Smooth muscle cell (in vitro differentiated cells): ENCODE measurements around the gene NCBP2. TPM values are rescaled to one million over a fixed set of nuclear protein-coding genes. Genes with fewer than 3 reads are reported as not detected.

Source experiments
- DNase-seq: peaks from one replicate; lab custom pipeline; 2025; ENCODE audit not compliant: unreplicated experiment; lab: John Stamatoyannopoulos, UW
- H2AFZ ChIP-seq: fragments of 200-600 bp; sonication (generic); 2 replicates; pipeline ENCODE4 v1.6.0; 2016; ENCODE audit warnings: antibody characterized with exemption, low read depth, mild to moderate bottlenecking
- H3F3A ChIP-seq: fragments of 200-600 bp; sonication (generic); 2 replicates; pipeline ENCODE4 v1.6.0; 2017; ENCODE audit warnings: antibody characterized with exemption, low read depth
- H3K27ac ChIP-seq: fragments of 200-600 bp; sonication (generic); 2 replicates; pipeline ENCODE4 v1.5.1; 2016; ENCODE audit warnings: low read depth, mild to moderate bottlenecking
- H3K27me3 ChIP-seq: fragments of 200-600 bp; sonication (generic); 2 replicates; pipeline ENCODE4 v1.6.1; 2016; ENCODE audit warnings: low read depth, mild to moderate bottlenecking
- H3K36me3 ChIP-seq: fragments of 200-600 bp; sonication (generic); 2 replicates; pipeline ENCODE4 v1.5.1; 2016; ENCODE audit warnings: low read depth
- H3K4me1 ChIP-seq: fragments of 200-600 bp; sonication (generic); 2 replicates; pipeline ENCODE4 v1.5.1; 2016; ENCODE audit warnings: low read depth
- H3K4me2 ChIP-seq: fragments of 200-600 bp; sonication (generic); 2 replicates; pipeline ENCODE4 v1.6.0; 2016; ENCODE audit warnings: mild to moderate bottlenecking
- H3K4me3 ChIP-seq: fragments of 200-600 bp; sonication (generic); 2 replicates; pipeline ENCODE4 v1.5.1; 2016; ENCODE audit warnings: mild to moderate bottlenecking
- H3K79me2 ChIP-seq: fragments of 200-600 bp; sonication (generic); 2 replicates; pipeline ENCODE4 v1.6.0; 2016; ENCODE audit warnings: low read depth, mild to moderate bottlenecking
- H3K9ac ChIP-seq: fragments of 200-600 bp; sonication (generic); 2 replicates; pipeline ENCODE4 v1.6.0; 2016; ENCODE audit warnings: low read depth
- H3K9me3 ChIP-seq: fragments of 200-600 bp; sonication (generic); replicated peaks from 2 replicates; pipeline ENCODE4 v1.5.1; 2016; ENCODE audit warnings: low read depth
- H4K20me1 ChIP-seq: fragments of 200-600 bp; sonication (generic); 2 replicates; pipeline ENCODE4 v1.6.0; 2016; ENCODE audit warnings: low read depth
- CTCF ChIP-seq: fragments of 200-600 bp; sonication (generic); IDR thresholded peaks from 2 replicates; pipeline ENCODE4 v1.5.1; 2017; ENCODE audit warnings: borderline replicate concordance, mild to moderate bottlenecking, antibody characterized with exemption; ENCODE audit not compliant: insufficient read depth, poor library complexity, severe bottlenecking
- whole genome bisulfite sequencing: methylation state at CpG from one replicate; pipeline ENCODE4 v1.1.7; 2016; ENCODE audit warnings: low lambda C conversion rate; 5-methylcytosine and 5-hydroxymethylcytosine counted together
- polyA plus RNA-seq: library from polyadenylated mRNA; unstranded; fragments of >200 nt; fragmentation: Nextera tagmentation; extraction: Ambion mirVana; gene quantifications from 2 replicates; pipeline ENCODE4 v1.2.1, GENCODE V29; 2016
- total RNA-seq: library from RNA; depleted of rRNA; stranded (reverse); fragments of >200 nt; gene quantifications from 2 replicates; pipeline ENCODE4 v1.2.3, GENCODE V29; 2014

The NCBP2 gene
- total and polyA plus RNA-seq, 2 experiments from 2014 or later: 47.0 to 69.3 TPM

- DNase-seq: no peak
- no peak overlapping the region for H2AFZ ChIP-seq
- H3K4me3 ChIP-seq: no peak overlapping the region
- no peaks in the 10 kb centered on the region for H3K36me3 ChIP-seq
- no peaks in the 10 kb centered on the region for H3K27me3 ChIP-seq
- H3K27ac ChIP-seq: no peak overlapping the region
- no peaks in the 10 kb centered on the region for H3K4me1 ChIP-seq
- H3K79me2 ChIP-seq: no peaks in the 10 kb centered on the region
- no peaks in the 10 kb centered on the region for H4K20me1 ChIP-seq
- peak; percentile 30 for TF ChIP-seq CTCF
- peaks cover 3% of the 10 kb centered on the region for H3K9me3 ChIP-seq
- H3K9ac ChIP-seq: no peak overlapping the region
- 93% methylated on average over 9 of the region's 9 CpGs for WGBS
- no peaks in the 10 kb centered on the region for H3F3A ChIP-seq
- no peak overlapping the region for H3K4me2 ChIP-seq
Observed at GRCh38 chr3:196985954-196986885, 43.9 kb upstream of the NCBP2 start.

- Histone ChIP-seq H2AFZ (no peak overlapping the region), H3K4me3 (no peak overlapping the region), H3K4me1 (no peaks in the 10 kb centered on the region), H3K9me3 (peaks cover 3% of the 10 kb centered on the region), H3K79me2 (no peaks in the 10 kb centered on the region), H3K27ac (no peak overlapping the region), H3K36me3 (no peaks in the 10 kb centered on the region), H3K27me3 (no peaks in the 10 kb centered on the region), H3F3A (no peaks in the 10 kb centered on the region), H3K9ac (no peak overlapping the region), H3K4me2 (no peak overlapping the region), H4K20me1 (no peaks in the 10 kb centered on the region)
- TF ChIP-seq CTCF: no peak
- 87% methylated on average over 6 of the region's 6 CpGs for WGBS
- DNase-seq: no peak
Observed at GRCh38 chr3:196985298-196985697, 43.0 kb upstream of the NCBP2 start.

- DNase-seq: no peak
- no peak overlapping the region for H3K4me2 ChIP-seq
- H3F3A ChIP-seq: no peaks in the 10 kb centered on the region
- no peaks in the 10 kb centered on the region for H3K36me3 ChIP-seq
- H3K4me3 ChIP-seq: no peak overlapping the region
- H4K20me1 ChIP-seq: no peaks in the 10 kb centered on the region
- no peaks in the 10 kb centered on the region for H3K79me2 ChIP-seq
- H2AFZ ChIP-seq: no peak overlapping the region
- no peak overlapping the region for H3K27ac ChIP-seq
- no peaks in the 10 kb centered on the region for H3K4me1 ChIP-seq
- peaks cover 3% of the 10 kb centered on the region for H3K9me3 ChIP-seq
- 84% methylated on average over 1 of the region's 1 CpG for WGBS
- TF ChIP-seq CTCF: no peak
- no peak overlapping the region for H3K9ac ChIP-seq
- no peaks in the 10 kb centered on the region for H3K27me3 ChIP-seq
Observed at GRCh38 chr3:196983186-196983585, 40.9 kb upstream of the NCBP2 start.

- H2AFZ ChIP-seq: no peak overlapping the region
- no peaks in the 10 kb centered on the region for H3K79me2 ChIP-seq
- H3F3A ChIP-seq: no peaks in the 10 kb centered on the region
- TF ChIP-seq CTCF: no peak
- H3K9ac ChIP-seq: no peak overlapping the region
- 94% methylated on average over 13 of the region's 13 CpGs for WGBS
- H3K4me1 ChIP-seq: no peaks in the 10 kb centered on the region
- no peaks in the 10 kb centered on the region for H3K27me3 ChIP-seq
- no peak overlapping the region for H3K4me3 ChIP-seq
- H3K4me2 ChIP-seq: no peak overlapping the region
- peaks cover 3% of the 10 kb centered on the region for H3K9me3 ChIP-seq
- no peak overlapping the region for H3K27ac ChIP-seq
- no peaks in the 10 kb centered on the region for H3K36me3 ChIP-seq
- H4K20me1 ChIP-seq: no peaks in the 10 kb centered on the region
- DNase-seq: no peak
Observed at GRCh38 chr3:196981657-196982056, 39.3 kb upstream of the NCBP2 start.
